ENCODE measurements around the gene PDCD1. TPM values are rescaled to one million over a fixed set of nuclear protein-coding genes. Genes with fewer than 3 reads are reported as not detected.

Gene PDCD1
- total and polyA plus RNA-seq, 2 of the 8 experiments (the other 6 are each of a cell fraction or from before 2014, with no cell fraction given) = 0.48 to 1.1 TPM

DNA sequence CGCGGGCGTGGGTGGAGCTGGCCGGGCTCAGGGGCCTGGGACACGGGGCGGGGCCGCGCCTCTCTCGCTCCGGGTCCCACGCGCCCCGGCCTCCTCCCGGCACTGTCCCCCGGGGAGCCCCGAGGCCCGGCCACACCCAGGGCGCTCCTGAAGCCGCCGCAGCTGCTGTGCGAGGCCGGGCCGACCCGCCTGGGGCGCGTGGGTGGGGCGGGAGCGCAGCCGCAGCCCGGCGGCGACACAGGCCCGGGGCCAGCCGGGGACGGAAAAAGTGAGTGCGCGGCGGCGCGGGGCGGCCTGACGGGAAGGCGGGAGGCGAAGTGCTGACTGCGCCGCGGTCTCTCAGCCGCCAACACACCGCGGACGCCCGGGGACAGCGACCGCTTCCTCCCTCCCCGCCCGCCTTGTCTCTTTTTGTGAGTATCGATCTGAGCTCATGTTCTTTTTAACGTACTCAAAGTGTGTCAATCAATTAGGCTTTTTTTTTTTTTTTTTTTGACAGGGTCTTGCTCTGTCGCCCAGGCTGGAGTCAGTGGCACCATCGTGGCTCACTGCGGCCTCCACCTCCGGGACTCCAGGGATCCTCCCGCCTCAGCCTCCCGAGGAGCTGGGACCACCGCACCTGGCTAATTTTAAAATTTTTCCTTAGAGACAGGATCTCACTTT is 14.5 kb downstream of the PDCD1 start (continued):
- TF ChIP-seq FOSL1 (IDR thresholded peaks at IDR 0.05; ENCODE audit: insufficient read depth, low read depth, low read length) = no peak
- TF ChIP-seq NRF1 (IDR thresholded peaks at IDR 0.05; ENCODE audit: low read depth, low read length) = no peak
- peak; percentile 23; the same call in 1 of the 2 replicates for TF ChIP-seq BACH1 (IDR thresholded peaks at IDR 0.05; ENCODE audit: low read length)
- TF ChIP-seq ZNF274 (IDR thresholded peaks at IDR 0.05; ENCODE audit: borderline replicate concordance, extremely low read depth, low read length) = no peak
- no peak for TF ChIP-seq SAP30 (IDR thresholded peaks at IDR 0.05; ENCODE audit: insufficient read depth, insufficient replicate concordance, low read length)
- no peak for TF ChIP-seq USF2 (IDR thresholded peaks at IDR 0.05; ENCODE audit: low read length)

All from H1 (cell line).